ENCODE measurements around the gene GALK2. TPM values are rescaled to one million over a fixed set of nuclear protein-coding genes. Genes with fewer than 3 reads are reported as not detected.

Gene GALK2
- total RNA-seq, 3 donors from 2014 or later (not counting 1 experiment from before 2014, with no cell fraction given) = 19.1 to 24.3 (median 23.6) TPM

DNA sequence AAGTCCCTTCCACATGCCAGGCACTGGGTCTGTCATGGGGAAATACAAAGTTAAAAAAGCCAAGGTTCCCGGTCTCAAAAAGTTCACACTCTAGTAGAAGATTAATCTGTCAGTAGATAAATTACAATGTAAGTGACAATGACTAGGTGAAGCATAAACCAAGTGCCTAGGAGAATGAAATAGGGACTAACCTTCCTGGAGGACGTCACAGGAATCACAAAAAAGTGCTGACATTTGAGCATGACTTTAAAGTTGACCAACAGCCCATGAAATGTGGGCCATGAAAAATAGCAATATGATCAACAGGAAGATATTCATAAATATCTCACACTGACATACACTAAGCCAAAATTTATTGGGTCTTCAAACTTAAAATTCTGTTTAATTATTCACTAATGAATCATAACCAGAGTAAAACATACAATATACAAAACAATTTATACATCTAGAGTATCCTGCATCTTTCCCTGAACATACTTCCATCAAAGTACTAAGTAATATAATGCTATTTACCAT, 34.6 kb upstream of the GALK2 start:
- H3K36me3 Mint-ChIP-seq = peaks cover 7% of the 10 kb centered on the region
- intact Hi-C loops (cut with micrococcal nuclease) = no loop called here
- TF ChIP-seq, protein P1, sequence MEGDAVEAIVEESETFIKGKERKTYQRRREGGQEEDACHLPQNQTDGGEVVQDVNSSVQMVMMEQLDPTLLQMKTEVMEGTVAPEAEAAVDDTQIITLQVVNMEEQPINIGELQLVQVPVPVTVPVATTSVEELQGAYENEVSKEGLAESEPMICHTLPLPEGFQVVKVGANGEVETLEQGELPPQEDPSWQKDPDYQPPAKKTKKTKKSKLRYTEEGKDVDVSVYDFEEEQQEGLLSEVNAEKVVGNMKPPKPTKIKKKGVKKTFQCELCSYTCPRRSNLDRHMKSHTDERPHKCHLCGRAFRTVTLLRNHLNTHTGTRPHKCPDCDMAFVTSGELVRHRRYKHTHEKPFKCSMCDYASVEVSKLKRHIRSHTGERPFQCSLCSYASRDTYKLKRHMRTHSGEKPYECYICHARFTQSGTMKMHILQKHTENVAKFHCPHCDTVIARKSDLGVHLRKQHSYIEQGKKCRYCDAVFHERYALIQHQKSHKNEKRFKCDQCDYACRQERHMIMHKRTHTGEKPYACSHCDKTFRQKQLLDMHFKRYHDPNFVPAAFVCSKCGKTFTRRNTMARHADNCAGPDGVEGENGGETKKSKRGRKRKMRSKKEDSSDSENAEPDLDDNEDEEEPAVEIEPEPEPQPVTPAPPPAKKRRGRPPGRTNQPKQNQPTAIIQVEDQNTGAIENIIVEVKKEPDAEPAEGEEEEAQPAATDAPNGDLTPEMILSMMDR (IDR thresholded peaks at IDR 0.05) = no peak
- ATAC-seq (no peak), DNase-seq (no peak)
- H3K9me3 Mint-ChIP-seq = no peaks in the 10 kb centered on the region
- H3K27me3 Mint-ChIP-seq (ENCODE audit: low read depth in 2 of 2) = no peaks in the 10 kb centered on the region
- H3K4me1 Mint-ChIP-seq = peaks cover 12 to 13% of the 10 kb centered on the region in 2 donors
- Histone ChIP-seq H3K9me3 (ENCODE audit: control insufficient read depth, insufficient read depth, low read length) (no peaks in the 10 kb centered on the region), H3K4me3 (ENCODE audit: low read length) (no peak overlapping the region), H3K4me1 (ENCODE audit: control insufficient read depth, insufficient read depth, low read length) (no peaks in the 10 kb centered on the region), H3K27ac (ENCODE audit: low read length) (peak overlapping the region; percentile 5), H3K27me3 (ENCODE audit: control insufficient read depth, insufficient read depth, low read length) (no peaks in the 10 kb centered on the region), H3K36me3 (ENCODE audit: control insufficient read depth, insufficient read depth, low read length) (peaks cover 77% of the 10 kb centered on the region)
- 37% methylated on average over 2 of the region's 2 CpGs for WGBS (ENCODE audit: insufficient coverage)
- H3K4me3 Mint-ChIP-seq = peak overlapping the region; percentile 25
- H3K27ac Mint-ChIP-seq = peak overlapping the region; percentile 78 to 79

DNA sequence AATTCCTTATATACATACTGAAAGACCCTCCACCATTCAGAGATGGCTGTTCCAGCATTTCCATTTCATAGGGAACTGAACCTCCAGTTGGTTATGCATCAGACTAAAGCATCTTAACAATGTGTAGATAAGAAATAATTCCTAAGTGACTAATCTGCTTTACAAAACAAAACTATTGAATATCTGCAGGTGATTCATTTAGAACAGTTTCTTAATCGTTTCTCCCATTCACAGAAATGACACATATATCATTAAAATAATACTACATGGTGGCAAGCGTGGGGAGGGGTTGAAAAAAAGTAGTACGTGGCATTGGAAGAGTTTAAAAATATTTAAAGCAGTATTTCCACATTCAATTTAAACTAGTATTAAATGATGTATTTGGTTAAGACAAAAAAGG, 34.1 kb upstream of the GALK2 start:
- no CpG with 5 or more reads among the region's 3 CpGs for WGBS (ENCODE audit: insufficient coverage)
- no peak overlapping the region for H3K27ac ChIP-seq (ENCODE audit: low read length)
- Mint-ChIP-seq H3K4me1 (peaks cover 12 to 13% of the 10 kb centered on the region in 2 donors), H3K27ac (peak overlapping the region; percentile 78 to 79), H3K9me3 (no peaks in the 10 kb centered on the region), H3K4me3 (no peak overlapping the region), H3K36me3 (peaks cover 7% of the 10 kb centered on the region), H3K27me3 (ENCODE audit: low read depth in 2 of 2) (no peaks in the 10 kb centered on the region)
- peaks cover 77% of the 10 kb centered on the region for H3K36me3 ChIP-seq (ENCODE audit: control insufficient read depth, insufficient read depth, low read length)
- H3K9me3 ChIP-seq (ENCODE audit: control insufficient read depth, insufficient read depth, low read length) = no peaks in the 10 kb centered on the region
- TF ChIP-seq, protein P1 (IDR thresholded peaks at IDR 0.05) = no peak
- intact Hi-C loops (cut with micrococcal nuclease) = no loop called here
- no peaks in the 10 kb centered on the region for H3K4me1 ChIP-seq (ENCODE audit: control insufficient read depth, insufficient read depth, low read length)
- DNase-seq (no peak), ATAC-seq (no peak)
- H3K4me3 ChIP-seq (ENCODE audit: low read length) = no peak overlapping the region
- H3K27me3 ChIP-seq (ENCODE audit: control insufficient read depth, insufficient read depth, low read length) = no peaks in the 10 kb centered on the region

- no peak overlapping the region for H3K4me3 Mint-ChIP-seq
- H3K36me3 Mint-ChIP-seq = peaks cover 15% of the 10 kb centered on the region
- peaks cover 79% of the 10 kb centered on the region for H3K36me3 ChIP-seq (ENCODE audit: control insufficient read depth, insufficient read depth, low read length)
Measured at GRCh38 chr15:49137861-49138260, 32.2 kb upstream of the GALK2 start.

More at GRCh38 chr15:49137861-49138260, 32.2 kb upstream of the GALK2 start:
- TF ChIP-seq, protein P1 (IDR thresholded peaks at IDR 0.05) = no peak
- H3K9me3 ChIP-seq (ENCODE audit: control insufficient read depth, insufficient read depth, low read length) = no peaks in the 10 kb centered on the region
- Mint-ChIP-seq H3K27me3 (ENCODE audit: low read depth in 2 of 2) (no peaks in the 10 kb centered on the region), H3K9me3 (no peaks in the 10 kb centered on the region), H3K27ac (no peak overlapping the region), H3K4me1 (peaks cover 13 to 21% of the 10 kb centered on the region in 2 donors)
- no peak overlapping the region for H3K4me3 ChIP-seq (ENCODE audit: low read length)
- no peaks in the 10 kb centered on the region for H3K27me3 ChIP-seq (ENCODE audit: control insufficient read depth, insufficient read depth, low read length)
- no peak overlapping the region for H3K27ac ChIP-seq (ENCODE audit: low read length)
- WGBS (ENCODE audit: insufficient coverage) = 100% methylated on average over 1 of the region's 2 CpGs
- no peaks in the 10 kb centered on the region for H3K4me1 ChIP-seq (ENCODE audit: control insufficient read depth, insufficient read depth, low read length)
- intact Hi-C loops (cut with micrococcal nuclease) = no loop called here
- DNase-seq = no peak
- no peak for ATAC-seq

All from natural killer cell (primary cell).